ENCODE results near the gene PNMT. TPM values are rescaled to one million over a fixed set of nuclear protein-coding genes. Genes with fewer than 3 reads are reported as not detected.
"Not testable (repeated sequence)": the region's sequence is repeated elsewhere in the genome, so short reads cannot be mapped to it uniquely, and the experiment has no call there.

PNMT gene
- total RNA-seq, 1 experiment from 2014 or later = 1.1 TPM

GRCh38 chr17:39695089-39695474 is 26.8 kb downstream of the PNMT start:
- Histone ChIP-seq H3K9me3 (ENCODE audit: insufficient read depth, low read depth) (no peaks in the 10 kb centered on the region), H2AFZ (no peak overlapping the region), H3K4me2 (no peak overlapping the region), H4K20me1 (ENCODE audit: insufficient read depth) (no peaks in the 10 kb centered on the region), H3K27me3 (ENCODE audit: insufficient read depth, low read depth) (no peaks in the 10 kb centered on the region), H3K9me2 (ENCODE audit: insufficient read depth) (no peaks in the 10 kb centered on the region), H3K4me1 (replicated peaks; ENCODE audit: insufficient read depth) (peaks cover 5% of the 10 kb centered on the region), H3K79me2 (ENCODE audit: low read depth) (peaks cover 7% of the 10 kb centered on the region), H3K4me3 (no peak overlapping the region), H3K36me3 (ENCODE audit: low read depth) (no peaks in the 10 kb centered on the region), H3F3A (ENCODE audit: insufficient read depth, low read depth) (no peaks in the 10 kb centered on the region; the same call in 1 of the 2 replicates), H3K27ac (no peak overlapping the region)
- DNase-seq = no peak
- POLR2A ChIA-PET (ENCODE audit: unreplicated experiment) = no interaction called here
- BruUV-seq (replicated peaks) = no TSS peak
- CTCF ChIA-PET = no interaction called here
- intact Hi-C loops (cut with micrococcal nuclease; ENCODE audit: unreplicated experiment) = no loop called here
- TF ChIP-seq, protein P1, sequence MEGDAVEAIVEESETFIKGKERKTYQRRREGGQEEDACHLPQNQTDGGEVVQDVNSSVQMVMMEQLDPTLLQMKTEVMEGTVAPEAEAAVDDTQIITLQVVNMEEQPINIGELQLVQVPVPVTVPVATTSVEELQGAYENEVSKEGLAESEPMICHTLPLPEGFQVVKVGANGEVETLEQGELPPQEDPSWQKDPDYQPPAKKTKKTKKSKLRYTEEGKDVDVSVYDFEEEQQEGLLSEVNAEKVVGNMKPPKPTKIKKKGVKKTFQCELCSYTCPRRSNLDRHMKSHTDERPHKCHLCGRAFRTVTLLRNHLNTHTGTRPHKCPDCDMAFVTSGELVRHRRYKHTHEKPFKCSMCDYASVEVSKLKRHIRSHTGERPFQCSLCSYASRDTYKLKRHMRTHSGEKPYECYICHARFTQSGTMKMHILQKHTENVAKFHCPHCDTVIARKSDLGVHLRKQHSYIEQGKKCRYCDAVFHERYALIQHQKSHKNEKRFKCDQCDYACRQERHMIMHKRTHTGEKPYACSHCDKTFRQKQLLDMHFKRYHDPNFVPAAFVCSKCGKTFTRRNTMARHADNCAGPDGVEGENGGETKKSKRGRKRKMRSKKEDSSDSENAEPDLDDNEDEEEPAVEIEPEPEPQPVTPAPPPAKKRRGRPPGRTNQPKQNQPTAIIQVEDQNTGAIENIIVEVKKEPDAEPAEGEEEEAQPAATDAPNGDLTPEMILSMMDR (conservative IDR thresholded peaks at IDR 0.05) = no peak
- no peak for TF ChIP-seq EZH2 (IDR thresholded peaks at IDR 0.05; ENCODE audit: low read depth)

DNA sequence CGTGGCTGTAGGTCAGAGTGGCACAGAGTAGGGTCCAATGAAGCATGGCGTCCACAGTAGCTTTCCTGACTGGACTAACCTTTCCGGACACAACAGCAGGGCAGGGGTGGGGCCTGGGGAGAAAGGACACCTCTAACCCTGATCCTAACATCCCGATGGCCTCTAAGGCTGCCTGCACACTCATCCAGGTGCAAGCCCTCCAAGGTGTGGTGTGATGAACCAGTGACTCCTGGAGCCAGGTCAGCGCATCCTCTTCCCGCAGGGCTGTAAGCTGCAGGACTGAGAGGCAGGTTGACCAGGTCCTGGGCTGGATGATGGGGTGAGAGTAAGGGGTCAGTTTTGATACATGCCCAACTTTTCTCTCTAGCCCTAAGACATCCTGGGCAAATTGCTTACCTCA is 28.5 kb downstream of the PNMT start:
- no peak overlapping the region for H3K4me3 ChIP-seq
- H3K9me2 ChIP-seq (ENCODE audit: insufficient read depth) = no peaks in the 10 kb centered on the region
- CTCF ChIA-PET = no interaction called here
- H3K4me1 ChIP-seq (replicated peaks; ENCODE audit: insufficient read depth) = peaks cover 15% of the 10 kb centered on the region
- H3K36me3 ChIP-seq (ENCODE audit: low read depth) = no peaks in the 10 kb centered on the region
- no peaks in the 10 kb centered on the region for H3K27me3 ChIP-seq (ENCODE audit: insufficient read depth, low read depth)
- no peak overlapping the region for H2AFZ ChIP-seq
- no TSS peak for BruUV-seq (replicated peaks)
- POLR2A ChIA-PET (ENCODE audit: unreplicated experiment) = no interaction called here
- no peak overlapping the region for H3K4me2 ChIP-seq
- H3K27ac ChIP-seq = no peak overlapping the region
- no peaks in the 10 kb centered on the region for H3K9me3 ChIP-seq (ENCODE audit: insufficient read depth, low read depth)
- intact Hi-C loops (cut with micrococcal nuclease; ENCODE audit: unreplicated experiment) = no loop called here
- H3F3A ChIP-seq (ENCODE audit: insufficient read depth, low read depth) = peaks cover 10% of the 10 kb centered on the region
- peaks cover 4% of the 10 kb centered on the region; the same call in 1 of the 2 replicates for H4K20me1 ChIP-seq (ENCODE audit: insufficient read depth)
- TF ChIP-seq, protein P1 (conservative IDR thresholded peaks at IDR 0.05) = no peak
- no peak for TF ChIP-seq EZH2 (IDR thresholded peaks at IDR 0.05; ENCODE audit: low read depth)
- peaks cover 24% of the 10 kb centered on the region for H3K79me2 ChIP-seq (ENCODE audit: low read depth)
- DNase-seq = no peak

DNA sequence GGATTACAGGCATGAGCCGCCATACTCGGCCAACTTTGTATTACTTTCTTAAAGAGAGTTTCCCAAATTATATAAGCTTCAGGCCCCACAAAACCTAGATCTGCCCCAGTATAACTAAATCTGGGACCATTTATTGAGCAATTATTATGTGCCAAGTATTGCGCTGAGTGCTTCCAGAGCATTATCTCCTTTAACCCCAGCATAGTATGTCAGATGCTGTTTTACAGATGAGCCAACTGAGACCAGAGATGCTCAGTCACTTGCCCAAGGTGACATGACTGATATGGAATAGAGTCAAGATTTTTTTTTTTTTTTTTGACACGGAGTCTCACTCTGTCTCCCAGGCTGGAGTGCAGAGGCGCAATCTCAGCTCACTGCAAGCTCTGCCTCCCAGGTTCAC is 29.7 kb downstream of the PNMT start:
- H3K9me3 ChIP-seq (ENCODE audit: insufficient read depth, low read depth) = no peaks in the 10 kb centered on the region
- ChIA-PET POLR2A (ENCODE audit: unreplicated experiment) (no interaction called here), CTCF (no interaction called here)
- peaks cover 36% of the 10 kb centered on the region for H3K79me2 ChIP-seq (ENCODE audit: low read depth)
- no peak overlapping the region for H3K4me2 ChIP-seq
- BruUV-seq (replicated peaks) = no TSS peak
- DNase-seq = no peak
- peaks cover 27% of the 10 kb centered on the region for H3K4me1 ChIP-seq (replicated peaks; ENCODE audit: insufficient read depth)
- no peaks in the 10 kb centered on the region for H3K9me2 ChIP-seq (ENCODE audit: insufficient read depth)
- no peak overlapping the region for H2AFZ ChIP-seq
- H4K20me1 ChIP-seq (ENCODE audit: insufficient read depth) = peaks cover 6% of the 10 kb centered on the region; the same call in 1 of the 2 replicates
- no peak overlapping the region for H3K27ac ChIP-seq
- H3K36me3 ChIP-seq (ENCODE audit: low read depth) = no peaks in the 10 kb centered on the region
- H3K27me3 ChIP-seq (ENCODE audit: insufficient read depth, low read depth) = no peaks in the 10 kb centered on the region
- H3F3A ChIP-seq (ENCODE audit: insufficient read depth, low read depth) = peaks cover 22% of the 10 kb centered on the region
- H3K4me3 ChIP-seq = no peak overlapping the region
- intact Hi-C loops (cut with micrococcal nuclease; ENCODE audit: unreplicated experiment) = no loop called here
- TF ChIP-seq, protein P1 (conservative IDR thresholded peaks at IDR 0.05) = no peak
- no peak for TF ChIP-seq EZH2 (IDR thresholded peaks at IDR 0.05; ENCODE audit: low read depth)

- POLR2A ChIA-PET (ENCODE audit: unreplicated experiment) = interaction anchor here (0.5 to 1.0 kb wide), 7 partner anchors 8 to 1989 kb away, joined by 3 to 7 read pairs (median 4); partner anchors contain the start of genes MIEN1 and PGAP3
Measured at GRCh38 chr17:39699157-39699817, 31.0 kb downstream of the PNMT start.

More at GRCh38 chr17:39699157-39699817, 31.0 kb downstream of the PNMT start:
- H3K27me3 ChIP-seq (ENCODE audit: insufficient read depth, low read depth); H3K9me2 ChIP-seq (ENCODE audit: insufficient read depth); H4K20me1 ChIP-seq (ENCODE audit: insufficient read depth); H3K36me3 ChIP-seq (ENCODE audit: low read depth); intact Hi-C loops (cut with micrococcal nuclease; ENCODE audit: unreplicated experiment); DNase-seq; H3K9me3 ChIP-seq (ENCODE audit: insufficient read depth, low read depth): not testable (repeated sequence)
- Histone ChIP-seq H3K27ac (peak overlapping the region; percentile 20), H3K4me3 (peak overlapping the region; percentile 71), H3K79me2 (ENCODE audit: low read depth) (peaks cover 47% of the 10 kb centered on the region), H3F3A (ENCODE audit: insufficient read depth, low read depth) (peaks cover 35% of the 10 kb centered on the region), H3K4me1 (replicated peaks; ENCODE audit: insufficient read depth) (peaks cover 40% of the 10 kb centered on the region), H2AFZ (peak overlapping the region; percentile 80; the same call in 1 of the 2 replicates), H3K4me2 (peak overlapping the region; percentile 73)
- CTCF ChIA-PET = interaction anchor here (0.6 kb wide), 3 partner anchors 33 to 66 kb away, joined by 3 to 9 read pairs (median 4); no protein-coding TSS in a partner anchor
- TSS peak; percentile 69 for BruUV-seq (replicated peaks)
